ENCODE measurements around the gene ADCY1.

The ADCY1 gene

GRCh38 chr7:45626441-45627430 lies 52.6 kb downstream of the ADCY1 start:
- no peak for FAIRE-seq

GRCh38 chr7:45627691-45628456 lies 53.7 kb downstream of the ADCY1 start:
- no peak for FAIRE-seq

- FAIRE-seq: no peak
Measured at GRCh38 chr7:45631569-45631968, 57.4 kb downstream of the ADCY1 start.

DNA sequence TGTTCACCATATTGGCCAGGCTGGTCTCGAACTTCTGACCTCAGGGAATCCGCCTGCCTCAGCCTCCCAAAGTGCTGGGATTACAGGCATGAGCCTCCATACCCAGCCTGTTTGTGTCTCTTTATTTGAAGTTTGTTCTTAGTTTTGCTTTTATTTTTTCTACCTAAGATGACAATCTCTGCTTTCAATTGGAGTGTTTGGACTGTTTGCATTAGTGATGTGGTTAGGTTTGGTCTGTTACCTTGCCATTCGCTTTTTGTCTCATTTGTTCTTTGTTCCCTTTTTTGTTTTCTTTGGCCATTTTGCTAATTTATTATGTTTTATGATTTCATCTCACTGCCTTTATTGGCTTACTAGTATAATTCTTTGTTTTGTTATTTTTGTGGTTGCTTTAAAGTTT lies 62.6 kb downstream of the ADCY1 start:
- FAIRE-seq: no peak

DNA sequence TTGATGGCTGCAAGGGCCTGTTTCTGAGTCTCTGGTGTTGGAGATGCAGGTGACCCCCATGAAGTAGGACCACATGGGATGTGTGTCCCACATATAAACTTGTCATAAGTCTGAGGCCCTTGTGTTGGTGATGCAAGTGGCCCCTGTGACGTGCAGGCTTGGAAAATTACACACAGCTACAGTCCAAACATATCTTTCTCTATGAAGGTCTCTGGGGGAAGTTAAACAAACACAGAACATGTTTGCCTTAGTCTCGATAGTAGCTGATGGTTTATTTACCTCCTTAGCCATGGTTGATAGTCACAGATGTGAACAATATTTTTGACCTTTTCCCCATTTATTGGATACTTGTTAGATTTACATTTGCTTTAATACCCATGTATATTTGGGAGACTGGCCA lies 64.7 kb downstream of the ADCY1 start:
- no peak for FAIRE-seq

DNA sequence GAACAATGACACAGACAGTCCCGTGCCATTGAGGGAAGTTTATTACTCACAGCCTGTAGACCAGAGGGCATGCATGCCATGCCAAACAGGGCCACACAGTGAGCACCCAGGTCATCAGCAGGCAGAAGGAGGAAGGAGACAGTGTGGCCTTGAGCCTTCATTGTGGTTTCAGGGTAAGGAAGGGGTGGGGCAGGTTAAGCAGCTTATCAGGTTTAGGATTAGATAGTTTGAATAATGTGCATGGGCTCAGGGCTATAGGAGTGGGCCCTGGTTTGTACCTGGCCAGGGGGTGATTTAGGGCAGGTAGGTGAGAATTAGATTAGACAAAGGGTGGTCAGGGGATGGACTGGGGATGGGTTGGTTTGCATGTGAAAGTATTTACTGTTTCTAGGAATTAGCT lies 67.9 kb downstream of the ADCY1 start:
- no peak for FAIRE-seq

DNA sequence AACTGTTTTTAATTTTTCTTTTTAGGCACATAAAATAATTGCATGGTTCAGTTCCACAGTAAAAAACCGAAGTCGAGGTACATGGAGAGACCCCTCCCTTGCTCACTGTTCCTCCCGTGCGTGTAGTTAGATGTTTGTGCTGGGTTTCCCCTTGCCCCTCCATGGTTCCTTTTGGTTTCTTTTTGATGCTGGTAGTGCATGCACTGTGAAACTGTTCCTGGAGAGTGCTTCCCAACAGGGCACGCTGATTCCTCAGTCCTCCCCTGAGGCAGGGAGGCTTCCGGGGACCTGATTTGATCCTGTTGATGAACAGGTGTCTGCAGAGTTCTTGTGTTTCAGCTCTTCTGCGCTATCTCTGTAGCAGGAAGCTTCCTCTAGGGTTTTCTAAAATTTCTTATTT lies 69.5 kb downstream of the ADCY1 start:
- no peak for FAIRE-seq

DNA sequence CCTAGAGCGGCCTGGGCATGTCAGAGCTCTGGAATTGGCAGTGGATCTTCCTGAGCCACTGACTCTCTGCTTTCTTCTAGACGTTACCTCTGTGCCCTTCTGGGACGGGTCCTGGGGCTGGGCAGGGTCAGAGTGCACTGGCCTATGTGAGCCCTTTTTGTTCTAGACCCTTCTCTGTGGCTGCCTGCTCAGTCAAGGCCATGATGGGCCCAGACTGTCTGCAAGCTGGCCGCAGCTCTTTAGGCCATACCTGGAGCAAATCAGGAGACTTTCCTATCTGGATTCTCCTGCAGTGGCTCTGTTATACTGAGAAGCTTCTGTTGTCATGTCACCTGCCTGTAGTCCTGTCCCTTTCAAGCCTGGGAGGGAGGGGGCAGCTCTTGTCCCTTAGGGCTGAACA lies 70.1 kb downstream of the ADCY1 start:
- FAIRE-seq: no peak

DNA sequence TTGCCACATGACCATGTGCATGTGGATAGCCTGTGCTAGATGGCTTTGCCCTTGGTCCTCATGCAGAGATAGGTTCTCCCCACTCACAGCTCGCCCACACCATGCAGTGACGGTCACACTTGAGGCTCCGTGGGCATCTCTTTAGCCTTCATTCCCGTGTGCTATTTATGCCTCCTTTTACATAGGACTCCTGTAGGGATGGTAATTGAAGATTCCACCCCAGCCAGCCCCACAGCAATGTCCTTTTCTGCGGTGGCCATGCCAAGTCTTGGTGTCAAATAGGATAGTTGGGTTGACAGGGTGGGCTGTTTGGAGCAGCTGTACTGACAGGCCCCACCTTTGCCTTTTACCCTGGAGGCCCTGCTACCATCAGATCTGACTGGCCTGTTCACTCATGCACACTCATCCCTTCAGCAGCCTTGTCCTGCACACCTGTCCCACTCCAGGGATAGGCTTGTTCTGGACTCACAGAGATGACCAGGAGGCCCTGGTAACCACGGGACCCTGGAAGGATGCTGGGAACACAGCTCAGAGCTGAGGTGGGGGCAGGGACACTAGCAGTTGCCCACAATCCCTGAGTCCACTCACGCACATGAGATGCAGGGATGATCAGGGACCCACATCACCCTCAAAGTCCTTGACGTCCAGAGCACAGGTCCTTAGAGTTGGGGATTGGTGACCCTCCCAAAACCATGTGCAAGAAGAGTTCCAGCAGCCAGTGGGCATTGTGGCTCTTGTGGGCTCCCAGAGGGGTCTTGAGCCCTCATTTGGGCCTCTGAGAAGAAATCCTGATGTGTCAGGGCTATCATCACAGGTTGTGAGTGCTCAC lies 71.2 kb downstream of the ADCY1 start:
- FAIRE-seq: no peak

DNA sequence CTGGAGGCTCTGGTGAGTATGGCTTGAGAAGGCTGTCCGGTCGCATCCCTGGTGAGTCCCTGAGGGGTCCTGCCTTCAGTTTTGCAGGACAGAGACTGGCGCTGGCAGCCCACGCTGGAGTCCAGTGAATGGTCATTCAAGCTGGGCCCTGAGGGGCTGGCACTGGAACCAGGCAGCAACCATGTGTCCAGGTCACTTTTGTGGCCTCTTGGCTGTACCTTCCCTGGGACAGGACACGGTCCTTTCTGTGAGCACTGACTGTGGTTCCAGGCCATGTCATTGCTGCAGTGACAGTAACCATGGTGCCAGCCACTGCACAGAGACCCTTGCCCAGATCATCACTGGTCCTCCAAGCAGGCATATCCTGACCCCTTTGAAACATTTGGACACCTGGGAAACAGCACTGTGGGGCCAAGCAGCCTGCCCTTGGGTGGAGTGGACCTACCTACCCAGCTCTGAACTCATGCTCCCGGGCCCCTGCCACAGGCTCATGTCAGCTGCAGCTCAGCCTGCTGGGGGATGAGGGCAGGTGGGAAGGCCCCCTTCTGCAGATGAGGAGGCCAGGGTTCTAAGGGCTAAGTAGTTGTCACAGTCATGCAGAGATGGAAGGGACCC lies 72.1 kb downstream of the ADCY1 start:
- no peak for FAIRE-seq

GRCh38 chr7:45646996-45647825 lies 73.0 kb downstream of the ADCY1 start:
- FAIRE-seq: no peak

- no peak for FAIRE-seq
Measured at GRCh38 chr7:45647967-45648670, 74.0 kb downstream of the ADCY1 start.

- no peak for FAIRE-seq
Measured at GRCh38 chr7:45648671-45648995, 74.5 kb downstream of the ADCY1 start.

DNA sequence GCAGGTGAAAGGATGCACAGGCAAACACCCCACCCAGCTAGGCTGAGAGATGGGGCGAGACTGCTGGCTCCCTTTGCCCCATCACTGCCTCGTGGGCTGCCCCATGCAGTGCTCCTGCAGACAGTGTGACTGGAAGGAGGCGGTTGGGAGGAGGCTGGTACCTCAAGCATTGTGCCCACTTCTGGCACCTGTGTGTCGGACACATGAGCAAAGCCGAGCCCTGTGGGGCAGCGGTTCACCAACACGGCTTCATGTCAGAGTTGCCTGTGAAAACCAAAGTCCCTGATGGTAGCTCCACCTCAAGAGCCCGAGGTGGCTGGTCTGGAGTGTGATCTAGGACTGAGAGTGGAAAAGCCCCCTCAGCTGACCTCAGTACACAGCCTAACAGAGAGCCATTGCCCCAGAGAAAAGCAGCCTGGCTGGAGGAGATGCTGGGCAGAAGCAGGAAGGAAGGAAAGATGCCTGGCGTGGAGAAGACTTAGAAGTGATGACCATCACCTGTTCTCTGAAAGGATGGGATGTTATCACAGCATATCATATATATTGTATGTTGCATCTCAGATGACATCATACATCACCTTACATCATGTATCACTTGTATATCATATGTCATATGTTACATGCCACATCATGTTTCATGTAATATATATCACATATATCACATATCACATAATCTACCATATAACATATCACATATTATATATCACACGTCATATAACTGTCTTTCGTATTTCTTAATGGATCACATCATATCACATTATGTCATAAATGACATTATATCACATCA lies 75.6 kb downstream of the ADCY1 start:
- no peak for FAIRE-seq

GRCh38 chr7:45650404-45651394 lies 76.5 kb downstream of the ADCY1 start:
- no peak for FAIRE-seq

GRCh38 chr7:45651540-45651939 lies 77.4 kb downstream of the ADCY1 start:
- FAIRE-seq: no peak

GRCh38 chr7:45652630-45653029 lies 78.5 kb downstream of the ADCY1 start:
- FAIRE-seq: no peak

- no peak for FAIRE-seq
Measured at GRCh38 chr7:45653209-45653907, 79.2 kb downstream of the ADCY1 start.
